GM12878 (cell line): ENCODE results near the gene TLR9. TPM values are rescaled to one million over a fixed set of nuclear protein-coding genes. Genes with fewer than 3 reads are reported as not detected.

Source experiments
- ATAC-seq: fragments of 200-7000 bp; cut with Tn5 transposase; 3 replicates; pipeline ENCODE4 v1.9.1; 2020; ENCODE audit warnings: mild to moderate bottlenecking, moderate library complexity
- BruUV-seq: library from RNA; stranded (reverse); fragments of 400-500 nt; replicated peaks from 2 replicates; lab custom pipeline; 2021; lab: Mats Ljungman, UMichigan
- CTCF ChIA-PET: fragments of 300-600 bp; sonication (Branson Sonifier 250); formaldehyde crosslinking; extraction: SDS; loops from one replicate; lab custom pipeline; 2021; ENCODE audit warnings: inconsistent platforms; lab: Yijun Ruan, JAX
- POLR2A ChIA-PET: fragments of 350-600 bp; formaldehyde crosslinking; extraction: SDS; loops from one replicate; lab custom pipeline; 2021; ENCODE audit warnings: inconsistent platforms; lab: Charles Lee
- RAD21 ChIA-PET: fragments of 300-600 bp; sonication (Branson Sonifier 250); formaldehyde crosslinking; loops from one replicate; lab custom pipeline; 2023; ENCODE audit warnings: antibody characterized with exemption; ENCODE audit not compliant: unreplicated experiment; lab: Charles Lee
- SMC1A ChIA-PET: fragments of 300-600 bp; sonication (Branson Sonifier 250); formaldehyde crosslinking; loops from one replicate; lab custom pipeline; 2023; ENCODE audit not compliant: unreplicated experiment, uncharacterized antibody; lab: Charles Lee
- DNase-seq: peaks from one replicate; pipeline ENCODE4 v3.0.0-alpha.2; 2011; ENCODE audit warnings: low read depth, low spot score
- FAIRE-seq: peaks from 3 replicates; lab custom pipeline; 2011; peaks lifted over from hg19 to GRCh38; lab: Jason Lieb, UNC
- H2AFZ ChIP-seq: 2 replicates; pipeline ENCODE4 v1.6.0; 2011; ENCODE audit warnings: low read depth, low read length, control low read depth; ENCODE audit not compliant: control insufficient read depth
- H3K27ac ChIP-seq: 2 replicates; pipeline ENCODE4 v1.5.1; 2011; ENCODE audit warnings: control low read depth; ENCODE audit not compliant: control insufficient read depth, insufficient read depth
- H3K27me3 ChIP-seq, 2 experiments: replicated peaks in 1 of 2; 2 replicates each; pipeline versions ENCODE4 v1.6.0 to v1.6.1; 2011; ENCODE audit warnings: low read length in 1 of 2; ENCODE audit not compliant: control insufficient read depth in 2 of 2, insufficient read depth in 2 of 2
- H3K36me3 ChIP-seq, 2 experiments: 2 replicates each; pipeline ENCODE4 v1.5.1; 2011; ENCODE audit warnings: low read length in 1 of 2; ENCODE audit not compliant: control insufficient read depth in 2 of 2, insufficient read depth in 2 of 2
- H3K4me1 ChIP-seq: 2 replicates; pipeline ENCODE4 v1.6.1; 2011; ENCODE audit warnings: mild to moderate bottlenecking, low read length, moderate library complexity, mixed read lengths; ENCODE audit not compliant: control insufficient read depth, insufficient read depth
- H3K4me2 ChIP-seq: 2 replicates; pipeline ENCODE4 v1.6.0; 2011; ENCODE audit warnings: control low read depth; ENCODE audit not compliant: control insufficient read depth, insufficient read depth
- H3K4me3 ChIP-seq: fragments of 200-600 bp; sonication (generic); 2 replicates; pipeline ENCODE4 v1.5.1; 2016
- H3K79me2 ChIP-seq: 2 replicates; pipeline ENCODE4 v1.6.0; 2011; ENCODE audit warnings: low read length; ENCODE audit not compliant: control insufficient read depth, insufficient read depth
- H3K9ac ChIP-seq: 2 replicates; pipeline ENCODE4 v1.8.0; 2011; ENCODE audit warnings: low read length, control low read depth, mixed read lengths; ENCODE audit not compliant: control insufficient read depth, insufficient read depth
- H3K9me3 ChIP-seq: replicated peaks from 3 replicates; pipeline ENCODE4 v1.5.1; 2011; ENCODE audit warnings: mild to moderate bottlenecking, low read length; ENCODE audit not compliant: control insufficient read depth, insufficient read depth
- H4K20me1 ChIP-seq: 2 replicates; pipeline ENCODE4 v1.6.0; 2011; ENCODE audit not compliant: control insufficient read depth, insufficient read depth
- CHD4 ChIP-seq: fragments of 200-600 bp; sonication (generic); IDR thresholded peaks from 2 replicates; pipeline ENCODE4 v1.6.1; 2016; ENCODE audit warnings: mild to moderate bottlenecking
- CREB1 ChIP-seq: IDR thresholded peaks from 2 replicates; pipeline ENCODE4 v1.6.1; 2012; ENCODE audit warnings: low read depth, mild to moderate bottlenecking, inconsistent platforms
- KAT2A ChIP-seq: conservative IDR thresholded peaks from 2 replicates; pipeline ENCODE4 v1.6.1; 2011; ENCODE audit warnings: low read depth, low read length; ENCODE audit not compliant: control insufficient read depth
- MAX ChIP-seq: IDR thresholded peaks from 2 replicates; pipeline ENCODE4 v1.6.1; 2012; ENCODE audit warnings: low read depth, low read length, improper control_type of control experiment
- MTA3 ChIP-seq: IDR thresholded peaks from 2 replicates; pipeline ENCODE4 v1.6.1; 2012; ENCODE audit warnings: low read length, inconsistent platforms, borderline replicate concordance
- NR2C1 ChIP-seq: fragments of 450-650 bp; IDR thresholded peaks from 2 replicates; pipeline ENCODE4 v1.6.1; 2017; ENCODE audit warnings: antibody characterized with exemption, mild to moderate bottlenecking, moderate library complexity
- PAX8 ChIP-seq: fragments of 450-650 bp; IDR thresholded peaks from 2 replicates; pipeline ENCODE4 v1.6.1; 2017; ENCODE audit warnings: mild to moderate bottlenecking, moderate library complexity
- TBL1XR1 ChIP-seq: IDR thresholded peaks from 2 replicates; pipeline ENCODE4 v1.6.1; 2012; ENCODE audit warnings: low read depth, low read length, improper control_type of control experiment
- ZNF622 ChIP-seq: fragments of 450-650 bp; IDR thresholded peaks from 2 replicates; pipeline ENCODE4 v1.6.1; 2017; ENCODE audit warnings: mild to moderate bottlenecking, inconsistent platforms
- whole genome bisulfite sequencing: methylation state at CpG from one replicate; pipeline ENCODE4 v1.1.6; 2016; ENCODE audit warnings: low lambda C conversion rate; ENCODE audit not compliant: insufficient replicate concordance, insufficient coverage; ENCODE audit errors: missing lambda C conversion rate; 5-methylcytosine and 5-hydroxymethylcytosine counted together
- in situ Hi-C: fragments of 300-500 bp; cut with MboI; formaldehyde crosslinking; loops from 9 replicates; pipeline ENCODE4 v1.14.3; 2018; ENCODE audit warnings: mixed read lengths
- intact Hi-C: fragments of 100-400 bp; cut with micrococcal nuclease; formaldehyde crosslinking; loops from one replicate; pipeline ENCODE4 v1.14.2; 2022; ENCODE audit not compliant: unreplicated experiment
- polyA plus RNA-seq, 11 experiments: library from polyadenylated mRNA; depleted of rRNA in 4 of 11; unstranded in 6 of 11; stranded (reverse) in 5 of 11; fragments of >200 nt; fragmentation: Nextera tagmentation in 4 of 11; fragmentation: Illumina TruSeq in 1 of 11; extraction: Ambion mirVana in 4 of 11; extraction: Trizol in 1 of 11; gene quantifications; 1 replicate in 1 of 11; 2 replicates in 10 of 11; pipeline versions ENCODE4 v1.2.1 to v1.2.3, GENCODE V29; 2011 to 2016; ENCODE audit warnings: inconsistent platforms in 2 of 11, missing spikeins in 2 of 11, low read depth in 1 of 11
- total RNA-seq, 4 experiments: library from RNA; depleted of rRNA in 3 of 4; stranded (reverse); fragments of >200 nt in 3 of 4; fragmentation: Illumina TruSeq in 1 of 4; extraction: Trizol in 1 of 4; gene quantifications; 2 replicates each; pipeline versions ENCODE4 v1.2.1 to v1.2.3, GENCODE V29; 2013 to 2021

Gene TLR9
- total and polyA plus RNA-seq, 10 of the 15 experiments (the other 5 are each of a cell fraction or from before 2014, with no cell fraction given), result 0.10 to 4.8 (median 0.53) TPM; not detected in 1

- no peak for TF ChIP-seq TBL1XR1
- TF ChIP-seq ZNF622, result no peak
- no peak for TF ChIP-seq MTA3
These were observed 36.9 kb downstream of the TLR9 start (continued) for GRCh38 chr3:52188556-52188955.

GRCh38 chr3:52186729-52187128 lies 38.7 kb downstream of the TLR9 start:
- no peak for TF ChIP-seq NR2C1
- TF ChIP-seq MAX, result no peak
- no peak for TF ChIP-seq CREB1
- no peak for TF ChIP-seq KAT2A
- no peak for TF ChIP-seq PAX8
- no peak for TF ChIP-seq CHD4
- DNase-seq, result no peak
- Histone ChIP-seq H3K79me2 (no peaks in the 10 kb centered on the region), H3K27ac (no peak overlapping the region), H4K20me1 (no peaks in the 10 kb centered on the region), H3K4me3 (no peak overlapping the region), H3K9ac (no peak overlapping the region), H3K4me1 (no peaks in the 10 kb centered on the region), H2AFZ (no peak overlapping the region), H3K9me3 (no peaks in the 10 kb centered on the region), H3K27me3 (no peaks in the 10 kb centered on the region), H3K36me3 (no peaks in the 10 kb centered on the region), H3K4me2 (no peak overlapping the region)
- in situ Hi-C loops, result no loop called here
- ChIA-PET SMC1A (no interaction called here), POLR2A (no interaction called here), RAD21 (no interaction called here), CTCF (interaction anchor here (1.1 kb wide), 1 partner anchor 36 kb away, joined by 3 read pairs; no protein-coding TSS in a partner anchor)
- no peak for FAIRE-seq
- BruUV-seq, result no TSS peak
- no peak for ATAC-seq
- intact Hi-C loops, result no loop called here
- WGBS, result 79% methylated on average over 9 of the region's 9 CpGs
